Measurements from ENCODE around the gene MPDU1. TPM values are rescaled to one million over a fixed set of nuclear protein-coding genes. Genes with fewer than 3 reads are reported as not detected.
A peak's percentile ranks its signal among the peaks of the same experiment; 100 is the strongest.

Gene MPDU1
- total RNA-seq, 1 donor from 2014 or later = 73.4 TPM

- Histone ChIP-seq H3K9me3 (no peaks in the 10 kb centered on the region), H3K4me3 (peak overlapping the region; percentile 70 to 82), H3K36me3 (peaks cover 0 to 29% of the 10 kb centered on the region in 2 donors), H3K27ac (peak overlapping the region; percentile 88), H3K27me3 (no peaks in the 10 kb centered on the region), H3K4me1 (peaks cover 70% of the 10 kb centered on the region)
- TF ChIP-seq POLR2A (IDR thresholded peaks at IDR 0.05) (no peak), CTCF (IDR thresholded peaks at IDR 0.05) (peak; percentile 64 to 90 (median 89)), POLR2AphosphoS5 (IDR thresholded peaks at IDR 0.05; ENCODE audit: insufficient read depth in 1 of 2, low read depth in 1 of 2) (peak in 1 of 2 donors; percentile 68)
- intact Hi-C loops (cut with DNase I) = loop anchor here (5.0 to 10.0 kb wide), 3 partner anchors 44 to 306 kb away; partner anchors contain the start of genes CTDNEP1, ELP5, KCTD11 and TMEM95
- peak in 1 of 2 donors; percentile 92 for DNase-seq (ENCODE audit: extremely low spot score in 2 of 2)
Observed at GRCh38 chr17:7561028-7561575, 22.6 kb upstream of the MPDU1 start.

GRCh38 chr17:7561589-7562207 is 22.0 kb upstream of the MPDU1 start, which contains the start of gene SENP3:
Gene SENP3, plus strand, starts transcription at chr17:7561919. Its CDS starts 1,158 bp downstream, at chr17:7563077.
- peaks cover 70% of the 10 kb centered on the region for H3K4me1 ChIP-seq
- H3K27ac ChIP-seq = peak within 1 kb of the TSS; percentile 88
- TF ChIP-seq POLR2AphosphoS5 (IDR thresholded peaks at IDR 0.05; ENCODE audit: insufficient read depth in 1 of 2, low read depth in 1 of 2) (peak; percentile 52 to 79), CTCF (IDR thresholded peaks at IDR 0.05) (no peak), POLR2A (IDR thresholded peaks at IDR 0.05) (peak in 1 of 2 donors; percentile 40)
- H3K9me3 ChIP-seq = no peaks in the 10 kb centered on the region
- intact Hi-C loops (cut with DNase I) = loop anchor here (5.0 to 10.0 kb wide), 3 partner anchors 44 to 307 kb away; partner anchors contain the start of genes CTDNEP1, ELP5, KCTD11 and TMEM95
- H3K27me3 ChIP-seq = no peaks in the 10 kb centered on the region
- H3K4me3 ChIP-seq = peak within 1 kb of the TSS; percentile 70 to 82
- DNase-seq (ENCODE audit: extremely low spot score in 2 of 2) = peak in 1 of 2 donors; percentile 86
- peaks cover 0 to 35% of the 10 kb centered on the region in 2 donors for H3K36me3 ChIP-seq

GRCh38 chr17:7562208-7562605 is 21.4 kb upstream of the MPDU1 start:
- peaks cover 67% of the 10 kb centered on the region for H3K4me1 ChIP-seq
- H3K4me3 ChIP-seq = peak overlapping the region; percentile 70 to 82
- H3K36me3 ChIP-seq = peaks cover 0 to 38% of the 10 kb centered on the region in 2 donors
- peak overlapping the region; percentile 88 for H3K27ac ChIP-seq
- H3K27me3 ChIP-seq = no peaks in the 10 kb centered on the region
- intact Hi-C loops (cut with DNase I) = loop anchor here (5.0 to 10.0 kb wide), 3 partner anchors 45 to 307 kb away; partner anchors contain the start of genes CTDNEP1, ELP5, KCTD11 and TMEM95
- H3K9me3 ChIP-seq = no peaks in the 10 kb centered on the region
- peak in 1 of 2 donors; percentile 87 for DNase-seq (ENCODE audit: extremely low spot score in 2 of 2)
- TF ChIP-seq POLR2AphosphoS5 (IDR thresholded peaks at IDR 0.05; ENCODE audit: insufficient read depth in 1 of 2, low read depth in 1 of 2) (no peak), POLR2A (IDR thresholded peaks at IDR 0.05) (no peak), CTCF (IDR thresholded peaks at IDR 0.05) (no peak)

GRCh38 chr17:7563115-7563869 is 20.4 kb upstream of the MPDU1 start:
- Histone ChIP-seq H3K36me3 (peaks cover 0 to 40% of the 10 kb centered on the region in 2 donors), H3K27me3 (no peaks in the 10 kb centered on the region), H3K4me3 (peak overlapping the region in 1 of 2 donors; percentile 7), H3K4me1 (peaks cover 56% of the 10 kb centered on the region), H3K27ac (no peak overlapping the region), H3K9me3 (no peaks in the 10 kb centered on the region)
- intact Hi-C loops (cut with DNase I) = loop anchor here (5.0 to 10.0 kb wide), 3 partner anchors 46 to 308 kb away; partner anchors contain the start of genes CTDNEP1, ELP5, KCTD11 and TMEM95
- peak in 1 of 2 donors; percentile 82 for DNase-seq (ENCODE audit: extremely low spot score in 2 of 2)
- no peak for TF ChIP-seq CTCF (IDR thresholded peaks at IDR 0.05)
- no peak for TF ChIP-seq POLR2A (IDR thresholded peaks at IDR 0.05)
- no peak for TF ChIP-seq POLR2AphosphoS5 (IDR thresholded peaks at IDR 0.05; ENCODE audit: insufficient read depth in 1 of 2, low read depth in 1 of 2)

Data from vagina (tissue), 2 donors.